NAMALWA (cell line): ENCODE results near the gene CAMSAP1.

Experiments used
- DNase-seq: peaks from one replicate; pipeline ENCODE4 v3.0.0-alpha.2; 2015; ENCODE audit warnings: low spot score

CAMSAP1 gene

GRCh38 chr9:135813671-135814290, 93.6 kb downstream of the CAMSAP1 start:
- no peak for DNase-seq

GRCh38 chr9:135812961-135813360, 94.4 kb downstream of the CAMSAP1 start:
- DNase-seq: no peak

- no peak for DNase-seq
Measured at GRCh38 chr9:135811801-135812200, 95.5 kb downstream of the CAMSAP1 start.

GRCh38 chr9:135810806-135811575, 96.4 kb downstream of the CAMSAP1 start:
- no peak for DNase-seq

GRCh38 chr9:135809166-135809565, 98.2 kb downstream of the CAMSAP1 start:
- no peak for DNase-seq

- DNase-seq: no peak
Measured at GRCh38 chr9:135805422-135806022, 101.8 kb downstream of the CAMSAP1 start.

GRCh38 chr9:135804581-135805421, 102.5 kb downstream of the CAMSAP1 start:
- DNase-seq: no peak

- no peak for DNase-seq
Measured at GRCh38 chr9:135803441-135803840, 103.9 kb downstream of the CAMSAP1 start.

- DNase-seq: no peak
Measured at GRCh38 chr9:135802876-135803419, 104.4 kb downstream of the CAMSAP1 start.

- no peak for DNase-seq
Measured at GRCh38 chr9:135801070-135801469, 106.3 kb downstream of the CAMSAP1 start.

- DNase-seq: no peak
Measured at GRCh38 chr9:135799261-135799660, 108.1 kb downstream of the CAMSAP1 start.

- no peak for DNase-seq
Measured at GRCh38 chr9:135798263-135798585, 109.1 kb downstream of the CAMSAP1 start.

GRCh38 chr9:135797507-135798262, 109.7 kb downstream of the CAMSAP1 start:
- peak; percentile 38 for DNase-seq

- no peak for DNase-seq
Measured at GRCh38 chr9:135796784-135797485, 110.4 kb downstream of the CAMSAP1 start.

- DNase-seq: no peak
Measured at GRCh38 chr9:135795391-135795790, 112.0 kb downstream of the CAMSAP1 start.

- no peak for DNase-seq
Measured at GRCh38 chr9:135794361-135794885, 112.9 kb downstream of the CAMSAP1 start.

- DNase-seq: no peak
Measured at GRCh38 chr9:135794057-135794335, 113.3 kb downstream of the CAMSAP1 start.

GRCh38 chr9:135793221-135794056, 113.9 kb downstream of the CAMSAP1 start:
- DNase-seq: no peak

- DNase-seq: no peak
Measured at GRCh38 chr9:135792268-135793128, 114.8 kb downstream of the CAMSAP1 start.
